GM19193 (cell line): ENCODE measurements around the gene ABCB8.

Experiments
- POLR2A ChIP-seq: IDR thresholded peaks from 4 replicates; pipeline ENCODE4 v1.6.1; 2011; ENCODE audit not compliant: insufficient read depth, insufficient read length; ENCODE audit errors: extremely low read depth

The ABCB8 gene

DNA sequence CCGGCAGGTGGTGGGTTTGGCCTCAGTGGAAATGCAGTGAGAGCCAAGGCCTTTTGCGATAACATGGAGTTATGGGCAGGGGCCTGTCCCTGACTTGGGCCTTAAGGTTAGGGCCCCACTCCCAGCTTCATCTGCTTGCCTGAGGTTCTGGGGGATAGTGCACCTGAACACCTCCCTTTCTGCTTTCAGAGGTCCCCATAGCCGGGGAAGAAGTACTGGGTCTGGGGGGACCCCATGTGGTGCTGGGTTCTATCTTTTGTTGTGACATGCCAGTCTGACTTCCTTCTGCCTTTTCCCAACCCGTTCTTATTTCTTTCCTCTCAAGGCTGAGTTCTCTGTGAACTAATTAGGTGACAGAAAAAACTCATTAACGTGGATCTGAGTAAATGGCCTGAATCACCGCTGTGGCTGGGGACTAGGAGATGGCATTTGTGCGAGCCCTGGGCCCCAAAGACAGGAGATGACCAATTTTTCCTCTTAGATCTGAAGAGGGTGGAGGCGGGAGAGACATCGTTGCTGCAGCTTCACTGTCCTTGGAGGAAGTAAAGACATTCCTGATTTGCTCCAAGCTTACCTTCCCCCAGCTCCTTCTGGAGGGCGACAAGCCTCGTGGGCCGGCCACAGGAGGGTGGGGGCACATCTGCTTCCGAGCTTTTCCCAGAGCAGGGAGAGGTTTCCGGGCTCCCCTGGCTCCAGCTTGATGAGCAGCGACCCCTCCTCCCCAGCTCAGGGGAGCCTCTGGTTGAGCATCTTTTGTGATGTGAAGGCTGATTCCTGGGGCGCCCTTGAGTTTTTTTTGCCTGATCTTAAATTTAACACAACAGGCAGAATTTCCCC lies 60.0 kb downstream of the ABCB8 start:
- TF ChIP-seq POLR2A = no peak

DNA sequence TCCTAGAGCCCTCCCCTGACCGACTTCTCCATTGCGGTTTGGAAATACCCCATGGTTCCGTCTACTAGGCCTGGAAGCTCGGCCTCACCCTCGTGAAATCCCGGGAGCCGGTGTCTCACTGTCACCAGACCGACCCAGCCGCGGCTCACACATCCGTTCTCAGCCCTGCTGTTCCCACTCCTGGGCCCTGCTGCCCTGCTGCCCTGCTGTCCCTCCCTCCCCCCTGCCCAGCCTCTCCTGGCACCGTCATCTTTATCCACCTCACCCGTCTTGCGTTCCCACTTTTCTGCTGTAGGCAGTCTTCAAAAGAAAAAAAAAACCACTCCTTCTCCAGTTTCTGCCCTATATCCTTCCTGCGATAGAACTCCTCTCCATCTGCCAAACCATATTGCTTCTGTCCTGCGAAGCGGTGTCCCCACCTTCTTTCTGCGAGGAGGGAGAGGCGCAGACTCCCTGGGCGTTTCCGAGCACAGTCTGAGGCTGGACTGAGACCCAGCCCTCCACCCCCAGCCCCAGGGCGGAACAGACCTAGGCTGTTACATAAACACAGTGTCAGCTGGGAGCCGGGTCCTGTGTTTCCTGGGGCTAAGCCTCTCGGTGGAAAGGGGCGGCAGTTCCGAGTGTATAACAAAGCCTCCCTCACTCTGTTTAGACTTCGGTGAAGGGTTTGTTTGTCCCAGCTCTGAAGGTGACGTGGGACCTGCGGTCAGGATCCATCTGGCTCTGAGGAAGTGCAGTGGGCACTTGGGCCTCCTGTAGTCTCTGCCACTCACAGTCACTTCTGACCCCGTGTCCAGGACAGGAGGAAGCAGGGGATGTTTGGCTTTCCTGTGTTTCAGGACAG lies 60.8 kb downstream of the ABCB8 start:
- TF ChIP-seq POLR2A = no peak

DNA sequence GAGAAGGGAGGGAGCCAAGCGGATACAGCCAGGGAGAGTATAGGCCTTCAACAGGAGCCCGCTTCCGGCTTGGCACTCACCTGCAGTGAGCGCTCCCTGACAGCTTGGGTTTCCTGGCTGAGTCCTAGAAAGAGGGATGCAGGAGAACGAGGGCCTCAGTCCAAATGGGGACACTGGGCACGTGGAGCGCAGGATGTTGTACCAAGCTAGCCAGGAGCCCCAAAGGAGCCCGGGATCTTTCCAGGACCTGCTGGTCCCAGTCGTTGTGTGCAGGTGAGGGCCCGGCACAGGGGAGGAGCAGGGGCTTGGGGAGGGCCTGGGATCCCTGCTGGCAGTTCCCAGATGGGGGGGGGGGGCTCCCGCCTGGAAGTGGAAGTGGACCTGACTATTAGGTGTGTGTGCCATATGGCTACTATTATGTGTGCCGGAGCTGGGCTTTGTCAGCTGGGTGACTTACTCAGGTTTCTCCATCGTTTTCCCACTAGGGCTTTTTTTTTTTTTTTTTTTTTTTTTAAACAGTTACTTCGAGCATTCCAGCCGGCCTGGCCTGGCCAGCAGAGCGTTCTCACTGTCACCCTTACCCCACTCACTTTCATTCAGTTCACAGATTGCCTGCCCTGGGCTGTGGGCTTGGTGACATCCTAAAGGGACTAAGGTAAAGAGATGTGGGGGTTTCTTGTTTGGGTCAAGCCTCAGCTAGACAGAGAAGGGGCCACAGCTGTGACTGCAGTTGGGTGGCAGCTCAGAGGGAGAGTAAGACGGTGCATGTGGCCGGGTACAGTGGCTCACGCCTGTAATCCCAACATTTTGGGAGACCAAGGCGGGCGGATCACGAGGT lies 61.9 kb downstream of the ABCB8 start:
- TF ChIP-seq POLR2A = no peak

DNA sequence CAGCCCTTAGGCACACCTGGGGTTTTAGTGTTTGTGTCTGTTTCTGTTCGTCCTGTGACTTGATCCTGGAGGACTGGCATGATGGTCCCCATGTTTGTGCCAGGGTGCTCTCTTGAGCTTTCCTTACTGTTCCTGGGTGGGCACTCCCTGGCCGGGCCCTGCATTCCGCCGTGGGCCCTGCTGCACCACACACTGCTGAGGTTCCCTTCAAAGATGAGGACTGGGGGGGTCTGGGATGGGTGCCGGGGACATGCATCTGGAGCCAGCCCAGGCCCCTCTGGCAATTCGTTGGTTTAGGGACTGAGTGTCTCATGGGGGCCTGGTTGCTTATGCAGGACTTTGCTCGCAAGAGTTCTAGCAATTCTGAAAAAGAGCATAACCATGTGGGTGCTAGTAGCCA lies 62.8 kb downstream of the ABCB8 start:
- TF ChIP-seq POLR2A = no peak

DNA sequence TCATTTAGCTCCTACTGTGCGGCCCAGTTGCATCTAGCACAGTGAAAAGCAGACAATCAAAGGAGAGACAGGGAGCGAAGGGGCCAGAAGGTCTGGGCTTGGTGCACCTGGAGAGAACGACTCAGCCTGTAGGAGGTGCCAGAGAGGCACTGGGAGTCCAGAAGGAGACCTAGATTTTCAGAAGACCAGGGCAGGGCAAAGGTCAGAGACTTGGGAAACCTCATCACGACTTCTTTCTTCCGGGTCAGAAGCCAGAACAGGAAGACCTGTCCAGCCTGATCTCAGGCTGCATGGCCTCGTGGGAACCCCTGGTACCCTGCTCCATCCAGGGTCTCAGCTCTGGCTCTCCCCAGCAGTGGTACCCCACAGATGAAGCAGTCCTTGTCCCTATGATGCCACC lies 63.2 kb downstream of the ABCB8 start:
- TF ChIP-seq POLR2A = no peak

DNA sequence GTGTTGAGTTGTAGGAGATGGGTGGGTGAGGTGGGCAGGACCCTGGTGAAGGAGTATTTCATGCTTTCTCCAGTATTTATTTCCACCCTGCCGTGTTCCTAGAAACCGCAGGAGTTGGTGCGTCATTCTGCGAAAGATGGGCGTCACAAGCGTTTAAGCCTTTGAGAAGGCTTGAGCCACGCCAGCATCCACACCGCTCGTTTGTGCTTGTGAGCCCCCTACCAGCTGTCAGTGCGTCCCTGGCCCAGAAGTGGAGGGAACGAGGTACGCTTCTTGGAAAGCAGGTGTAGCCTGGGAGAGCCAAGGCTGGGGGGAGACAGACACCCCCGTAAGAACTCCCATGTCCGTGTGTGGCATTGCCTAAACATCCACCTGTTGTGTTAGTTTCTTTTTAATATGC lies 63.7 kb downstream of the ABCB8 start:
- no peak for TF ChIP-seq POLR2A

DNA sequence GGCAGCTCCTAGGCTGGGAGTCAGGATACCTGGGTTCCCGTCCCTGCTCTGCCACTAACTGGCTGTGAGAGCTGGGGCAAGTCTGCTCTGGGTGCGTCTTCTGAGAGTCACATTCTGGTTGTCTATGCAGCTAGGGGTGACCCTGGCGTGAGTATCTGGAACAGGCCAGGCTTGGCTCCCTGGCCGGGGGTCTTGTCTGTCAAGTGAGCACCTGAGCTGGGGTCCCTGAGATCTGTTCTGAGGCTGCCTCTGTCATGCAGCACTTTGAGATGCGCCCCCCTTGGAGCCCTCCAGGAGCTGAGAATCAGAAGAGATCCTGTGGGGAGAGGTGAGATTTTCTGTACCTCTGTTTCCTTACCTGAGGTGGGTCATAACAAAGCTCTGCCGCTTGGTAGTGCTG lies 65.5 kb downstream of the ABCB8 start:
- no peak for TF ChIP-seq POLR2A

DNA sequence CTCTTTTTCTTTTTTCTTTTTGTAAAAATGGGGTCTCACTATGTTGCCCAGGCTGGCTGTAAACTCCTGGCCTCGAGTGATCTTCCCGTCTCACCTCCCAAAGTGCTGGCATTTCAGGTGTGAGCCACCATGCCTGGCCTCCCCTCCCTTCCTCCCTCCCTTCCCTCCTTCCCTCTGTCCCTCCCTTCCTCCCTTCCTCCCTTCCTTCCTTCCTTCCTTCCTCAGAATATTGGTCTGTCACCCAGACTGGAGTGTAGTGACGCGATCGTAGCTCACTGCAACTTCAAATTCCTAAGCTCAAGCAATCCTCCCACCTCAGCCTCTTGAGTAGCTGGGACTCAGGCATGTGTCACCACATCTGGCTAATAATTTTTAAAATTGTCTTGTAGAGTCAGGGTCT lies 66.4 kb downstream of the ABCB8 start:
- no peak for TF ChIP-seq POLR2A

DNA sequence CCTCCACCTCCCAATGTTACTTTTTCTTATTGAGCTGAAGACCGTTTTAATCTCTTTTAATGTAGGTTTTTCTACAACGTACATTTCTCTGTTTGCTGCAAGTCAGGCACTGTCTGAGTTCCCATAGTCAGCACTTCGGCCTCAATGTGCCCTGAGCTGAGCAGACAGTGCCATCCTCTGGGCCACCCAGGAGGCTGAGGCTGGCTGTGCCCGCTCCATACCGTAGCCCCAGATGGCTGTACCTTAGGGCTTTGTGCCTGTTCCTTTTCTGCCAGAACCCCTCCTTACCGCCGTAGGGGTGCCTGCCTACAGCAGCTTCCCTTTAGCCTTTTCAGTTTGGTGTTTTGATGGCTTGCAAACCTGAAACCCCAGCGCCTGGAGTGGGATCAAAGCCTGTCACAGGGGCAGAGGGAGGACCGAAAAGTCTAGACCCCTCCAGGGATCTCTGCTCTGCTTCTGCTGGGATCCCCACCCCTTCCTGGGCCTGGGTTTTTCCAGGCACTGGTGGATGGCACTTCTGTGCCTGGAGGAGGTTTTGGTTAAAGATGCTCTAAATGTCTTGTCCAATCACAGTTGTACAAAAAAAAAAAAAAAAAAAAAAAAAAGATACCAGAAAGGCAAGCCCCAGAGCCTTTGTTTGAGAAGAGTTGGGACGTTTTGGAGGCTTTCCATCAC lies 67.0 kb downstream of the ABCB8 start:
- TF ChIP-seq POLR2A = no peak

DNA sequence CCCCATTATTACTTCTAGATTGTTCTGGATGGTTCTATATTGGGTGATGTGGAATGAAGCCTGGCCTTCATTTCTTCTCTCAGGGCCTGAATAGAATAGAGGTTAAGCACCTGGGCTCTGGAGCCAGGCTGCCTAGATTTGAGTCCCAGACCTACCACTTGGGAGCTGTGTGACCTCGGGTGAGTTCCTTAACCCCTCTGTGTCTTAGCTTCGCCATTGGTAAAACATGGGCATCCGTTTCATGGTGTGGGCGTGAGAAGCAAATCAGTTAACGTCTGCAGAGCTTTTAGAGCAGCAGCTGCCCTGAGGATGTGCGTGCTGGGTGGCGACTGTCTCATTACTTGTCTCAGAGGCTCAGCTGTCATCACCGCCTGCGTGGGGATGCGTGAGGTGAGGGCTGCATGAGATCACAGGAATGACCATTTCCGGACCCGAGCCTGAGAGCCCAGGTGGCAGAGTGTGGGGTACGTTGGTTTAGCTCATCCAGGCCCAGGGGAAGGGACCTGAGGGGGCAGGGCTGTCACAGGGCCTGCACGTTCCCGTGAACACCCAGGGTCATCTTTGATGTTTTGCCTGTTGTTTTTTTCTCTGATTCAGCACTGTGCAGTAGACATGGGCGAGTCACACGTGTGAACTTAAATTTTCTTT lies 67.7 kb downstream of the ABCB8 start:
- no peak for TF ChIP-seq POLR2A
